HTR-8/SVneo (cell line): ENCODE measurements around the gene STUM.
"Not testable (repeated sequence)": the region's sequence is repeated elsewhere in the genome, so short reads cannot be mapped to it uniquely, and the experiment has no call there.

Source experiments
- DNase-seq: peaks from one replicate; pipeline ENCODE4 v3.0.0; 2011; ENCODE audit warnings: low spot score, mixed read lengths; ENCODE audit not compliant: insufficient read length
- FAIRE-seq: peaks from 2 replicates; lab custom pipeline; 2011; peaks lifted over from hg19 to GRCh38; lab: Jason Lieb, UNC

Gene STUM

GRCh38 chr1:226617719-226618118 lies 69.2 kb downstream of the STUM start:
- not testable (repeated sequence) for DNase-seq, FAIRE-seq

- FAIRE-seq, result no peak
- DNase-seq, result no peak
Observed at GRCh38 chr1:226618380-226618779, 69.8 kb downstream of the STUM start.

- DNase-seq (no peak), FAIRE-seq (no peak)
Observed at GRCh38 chr1:226619031-226619430, 70.5 kb downstream of the STUM start.

- FAIRE-seq, result no peak
Observed at GRCh38 chr1:226622012-226622411, 73.4 kb downstream of the STUM start.

GRCh38 chr1:226624526-226624925 lies 76.0 kb downstream of the STUM start:
- no peak for FAIRE-seq
- DNase-seq, result peak; percentile 45

More at GRCh38 chr1:226622012-226622411, 73.4 kb downstream of the STUM start:
- no peak for DNase-seq

- DNase-seq (no peak), FAIRE-seq (no peak)
Observed at GRCh38 chr1:226625326-226625725, 76.8 kb downstream of the STUM start.

DNA sequence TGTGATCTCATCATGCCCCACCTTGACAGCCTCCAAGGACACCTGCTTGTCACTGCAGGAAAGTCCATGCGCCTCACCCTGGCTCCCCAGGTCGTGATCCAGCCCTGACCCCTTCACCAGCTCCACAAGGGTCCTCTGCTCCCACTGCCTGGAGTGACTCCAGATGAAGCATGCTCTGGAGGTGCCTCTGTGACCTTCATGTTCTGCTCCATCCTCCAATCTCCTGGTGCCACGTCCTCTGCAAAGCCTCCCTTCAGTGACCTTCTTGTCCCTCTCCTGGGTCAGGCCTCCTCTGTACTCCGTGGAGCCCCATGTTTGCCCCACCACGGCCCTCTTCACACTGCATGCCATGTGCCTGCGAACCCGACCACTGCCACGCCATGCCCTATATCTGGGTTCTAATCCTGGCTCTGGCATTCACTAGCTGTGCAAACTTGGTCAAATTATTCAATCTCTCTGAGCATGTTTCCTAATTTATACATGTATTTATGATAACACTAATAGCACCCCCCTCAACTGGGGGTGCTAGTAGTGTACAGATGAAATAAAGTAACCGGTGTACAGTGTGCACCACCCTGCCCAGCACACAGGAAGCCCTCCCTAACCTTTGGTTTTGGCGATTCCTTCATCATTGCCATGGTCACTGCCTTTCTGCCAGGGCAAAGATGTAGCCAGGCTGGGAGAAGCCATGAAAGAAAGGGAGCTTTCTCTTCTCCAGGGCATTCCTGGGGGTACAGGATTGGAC lies 77.4 kb downstream of the STUM start:
- no peak for DNase-seq
- no peak for FAIRE-seq

DNA sequence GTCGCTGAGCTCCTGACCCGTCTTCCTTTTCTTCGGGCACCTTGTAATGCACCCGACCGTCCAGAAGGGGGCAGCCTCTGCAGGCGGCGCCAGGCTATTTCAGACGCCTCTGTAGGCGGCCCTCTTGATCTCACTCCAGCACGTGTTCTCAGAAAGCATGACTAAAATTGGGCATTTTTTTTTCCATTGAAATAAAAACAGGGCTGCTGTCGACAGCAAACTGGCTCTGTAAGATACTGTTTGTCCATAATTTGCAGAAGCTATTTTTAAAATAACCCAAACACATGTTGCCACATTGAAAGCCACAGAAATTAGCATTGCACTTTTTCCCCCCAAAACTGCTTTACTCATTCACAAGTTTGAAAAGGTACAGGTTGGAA lies 78.0 kb downstream of the STUM start:
- DNase-seq (peak; percentile 56), FAIRE-seq (peak; percentile 48)

GRCh38 chr1:226627050-226627755 lies 78.6 kb downstream of the STUM start:
- FAIRE-seq (no peak), DNase-seq (no peak)

DNA sequence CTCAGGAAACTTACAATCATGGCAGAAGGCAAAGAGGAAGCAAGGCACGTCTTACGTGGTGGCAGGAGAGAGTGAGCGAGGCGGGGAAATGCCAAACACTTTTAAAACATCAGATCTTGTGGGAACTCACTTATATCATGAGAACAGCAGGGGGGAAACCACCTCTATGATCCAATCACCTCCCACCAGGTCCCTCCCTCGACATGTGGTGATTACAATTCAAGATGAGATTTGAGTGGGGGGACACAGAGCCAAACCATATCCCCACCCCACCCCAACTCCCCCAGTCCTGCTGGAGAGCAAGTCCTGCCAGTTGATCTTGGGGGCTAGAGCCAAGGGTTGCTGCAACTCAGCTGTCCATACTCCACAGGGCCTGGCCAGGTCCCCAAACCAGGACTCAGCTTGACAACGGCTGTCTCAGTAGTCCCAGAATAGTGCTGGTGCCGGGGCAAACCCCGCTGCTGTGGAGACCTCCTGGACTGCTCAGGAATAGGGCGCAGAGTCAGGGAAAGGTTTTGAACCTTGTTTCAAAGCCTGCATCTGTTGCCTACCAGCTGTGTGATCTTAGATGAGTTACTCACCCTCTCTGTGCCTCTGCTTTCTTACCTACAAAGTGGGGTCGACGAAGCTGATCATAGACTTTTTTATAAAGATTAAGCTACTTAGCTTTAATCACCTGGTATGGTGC lies 79.5 kb downstream of the STUM start:
- DNase-seq (no peak), FAIRE-seq (no peak)

DNA sequence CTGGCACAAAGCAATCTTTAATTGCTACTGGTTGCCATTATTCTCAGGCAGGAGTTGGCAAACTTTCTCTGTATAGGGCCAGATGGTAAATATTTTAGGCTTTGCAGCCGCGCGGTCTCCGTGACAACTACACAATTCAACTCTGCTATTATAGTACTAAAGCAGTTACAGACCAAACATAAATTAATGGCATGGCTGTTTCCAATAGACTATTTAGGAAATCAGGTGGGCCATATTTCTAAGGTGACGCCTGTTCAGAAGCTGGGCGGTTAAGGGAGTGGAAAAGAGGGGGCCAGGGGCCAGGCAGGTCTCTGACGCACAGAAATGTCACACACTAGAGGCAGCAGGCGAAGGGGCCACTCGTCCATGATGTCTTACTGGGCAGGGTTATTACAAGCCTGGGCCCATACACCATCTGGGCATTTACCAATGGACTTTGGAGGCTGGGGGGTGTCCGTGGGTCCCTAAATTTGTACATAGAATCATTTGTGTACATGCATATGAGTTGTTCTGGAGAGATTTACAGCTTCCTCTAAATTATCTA lies 80.1 kb downstream of the STUM start:
- DNase-seq, result no peak

DNA sequence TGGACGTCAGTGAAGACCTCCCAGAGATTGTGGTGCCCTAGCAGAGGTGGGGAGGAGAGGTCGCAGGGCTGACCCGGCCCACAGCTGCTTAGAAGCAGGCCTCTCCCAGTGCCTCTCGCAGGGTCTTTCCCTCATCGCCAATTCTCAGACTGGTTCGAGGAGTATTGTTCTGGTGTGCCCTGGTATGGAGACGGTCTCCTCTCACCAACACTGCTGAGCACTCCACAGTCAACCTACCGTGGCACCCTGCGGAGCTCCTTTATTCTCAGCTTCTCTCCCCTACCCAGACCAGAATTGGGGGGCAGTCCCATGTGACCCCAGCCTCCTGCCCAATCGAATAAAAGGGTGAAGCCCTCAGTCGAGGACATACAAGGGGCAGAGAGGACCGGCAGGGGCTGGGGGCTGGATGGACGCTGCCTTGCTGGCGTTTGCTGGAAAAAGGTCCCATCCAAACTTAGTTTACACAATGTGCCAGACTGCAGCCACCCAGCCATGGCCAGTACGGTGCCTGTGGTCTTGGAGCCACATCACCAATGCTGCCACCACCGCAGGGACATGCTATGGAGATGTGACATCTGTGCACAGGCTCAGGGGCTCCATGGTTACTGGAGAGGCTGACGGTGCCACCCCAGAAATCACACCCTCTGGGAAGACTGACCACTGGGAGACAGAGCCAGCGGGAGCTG lies 80.8 kb downstream of the STUM start:
- no peak for FAIRE-seq
- no peak for DNase-seq

More for the DNA sequence above, 80.1 kb downstream of the STUM start:
- FAIRE-seq, result no peak

DNA sequence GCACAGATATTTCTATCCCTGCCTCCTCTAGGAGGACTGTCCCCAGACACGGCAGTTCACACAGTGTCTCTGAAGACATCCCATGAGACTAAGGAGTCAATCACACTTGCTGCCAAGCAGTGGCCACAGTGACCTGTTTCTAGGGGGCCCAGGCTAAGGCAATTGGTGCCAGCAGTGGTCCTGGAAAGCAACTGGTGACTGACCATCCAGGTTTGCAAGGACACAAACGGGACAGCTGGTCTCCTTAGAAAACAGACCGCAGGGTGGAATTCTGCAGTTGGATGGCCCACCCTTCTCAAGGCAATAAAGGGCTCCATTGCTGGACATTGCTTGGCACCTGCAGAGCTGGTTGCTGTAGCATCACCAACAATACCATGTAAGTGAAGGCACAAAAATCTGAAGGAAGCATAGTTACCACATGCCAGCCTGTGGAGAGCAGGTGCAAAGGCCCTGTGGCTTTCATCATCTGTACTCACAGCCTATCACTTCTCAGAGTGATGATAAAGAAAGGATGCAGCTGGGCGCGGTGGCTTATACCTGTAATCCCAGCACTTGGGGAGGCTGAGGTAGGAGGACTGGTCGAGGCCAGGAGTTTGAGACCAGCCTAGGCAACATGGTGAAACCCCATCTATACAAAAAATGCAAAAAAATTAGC lies 81.5 kb downstream of the STUM start:
- DNase-seq (no peak), FAIRE-seq (no peak)

- DNase-seq (no peak), FAIRE-seq (no peak)
Observed at GRCh38 chr1:226630592-226630991, 82.0 kb downstream of the STUM start.

- no peak for FAIRE-seq
- no peak for DNase-seq
Observed at GRCh38 chr1:226631229-226632000, 82.9 kb downstream of the STUM start.

- FAIRE-seq (no peak), DNase-seq (no peak)
Observed at GRCh38 chr1:226632169-226632879, 83.8 kb downstream of the STUM start.

DNA sequence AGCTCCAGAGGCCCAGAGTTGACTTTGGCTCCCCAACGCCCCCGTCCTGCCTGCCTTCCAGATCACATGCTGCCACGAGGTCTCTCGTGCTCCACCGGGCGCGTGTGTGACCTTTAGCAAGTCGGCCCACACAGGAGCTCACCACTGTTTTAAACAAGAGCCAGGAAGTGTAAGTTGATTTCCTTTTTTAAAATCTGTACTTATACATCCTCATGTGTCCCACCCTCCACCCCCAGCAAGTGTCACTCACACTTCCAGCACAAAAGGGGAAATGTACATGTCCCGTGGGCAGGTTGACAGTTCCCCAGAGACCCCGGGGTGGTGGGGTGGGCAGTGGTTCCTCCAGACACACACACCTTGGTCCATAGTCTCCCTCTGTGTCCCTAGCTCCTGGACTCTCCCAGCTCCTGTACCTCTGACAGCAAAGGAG lies 84.4 kb downstream of the STUM start:
- DNase-seq (no peak), FAIRE-seq (no peak)

DNA sequence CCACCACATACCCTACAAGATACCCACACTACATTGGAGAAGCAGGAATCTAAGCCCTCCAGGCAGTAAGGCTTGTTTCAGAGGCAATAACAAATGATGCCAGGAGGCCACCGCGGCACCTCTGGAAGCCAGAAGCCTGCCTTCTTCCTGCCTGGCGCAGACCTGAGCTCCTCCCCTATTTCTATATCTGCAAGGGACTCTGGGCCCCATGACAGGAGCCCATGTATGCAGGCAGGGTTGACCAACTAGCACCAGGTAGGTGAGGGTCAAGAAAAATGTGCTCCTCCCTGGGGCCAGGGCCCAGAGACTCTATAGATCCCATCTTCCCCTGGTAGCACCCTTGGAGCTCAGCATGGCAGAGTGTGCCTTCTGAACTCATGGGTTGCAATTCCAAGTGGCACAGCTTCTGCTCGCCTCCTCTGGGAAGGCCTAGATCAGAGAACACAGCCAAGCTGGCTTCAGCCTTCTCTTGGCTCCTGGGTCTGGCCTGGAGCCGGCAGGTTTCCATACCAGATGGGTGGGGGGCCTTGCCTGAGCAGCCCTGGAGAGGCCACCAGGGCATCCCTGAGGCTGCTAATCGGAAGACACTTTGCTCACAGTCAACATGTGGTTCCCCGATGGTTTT lies 85.1 kb downstream of the STUM start:
- FAIRE-seq (no peak), DNase-seq (no peak)
